SK-N-SH (cell line): Measurements from ENCODE around the gene CHST9.
"Not testable (repeated sequence)": the region's sequence is repeated elsewhere in the genome, so short reads cannot be mapped to it uniquely, and the experiment has no call there.

Source experiments
- CHD2 ChIP-seq: fragments of 150-350 bp; IDR thresholded peaks from 2 replicates; pipeline ENCODE4 v1.6.1; 2018; ENCODE audit warnings: low read length; ENCODE audit not compliant: partially characterized antibody
- CTCF ChIP-seq: fragments of 200-600 bp; sonication (generic); IDR thresholded peaks from 2 replicates; pipeline ENCODE4 v1.6.1; 2017; ENCODE audit warnings: antibody characterized with exemption, mild to moderate bottlenecking, moderate library complexity
- EP300 ChIP-seq, 2 experiments: IDR thresholded peaks; 2 replicates each; pipeline versions ENCODE4 v1.4.0 to v1.6.1; 2012; ENCODE audit warnings: borderline replicate concordance in 1 of 2, low read depth in 1 of 2, low read length in 1 of 2
- EZH2phosphoT487 ChIP-seq: fragments of 200-600 bp; sonication (generic); IDR thresholded peaks from 2 replicates; pipeline ENCODE4 v1.6.1; 2017; ENCODE audit warnings: low read depth, mixed run types, mild to moderate bottlenecking, antibody characterized with exemption, moderate library complexity, borderline replicate concordance
- FOXM1 ChIP-seq: IDR thresholded peaks from 2 replicates; pipeline ENCODE4 v1.4.0; 2012; ENCODE audit warnings: low read depth, mild to moderate bottlenecking
- MAX ChIP-seq: IDR thresholded peaks from 2 replicates; pipeline ENCODE4 v1.4.0; 2012; ENCODE audit warnings: low read depth
- MXI1 ChIP-seq: IDR thresholded peaks from 2 replicates; pipeline ENCODE4 v1.6.1; 2012; ENCODE audit warnings: mild to moderate bottlenecking, low read depth, low read length, improper control_type of control experiment
- POLR2AphosphoS5 ChIP-seq: IDR thresholded peaks from 2 replicates; pipeline ENCODE4 v1.6.1; 2012; ENCODE audit warnings: low read depth, low read length
- REST ChIP-seq: IDR thresholded peaks from 2 replicates; pipeline ENCODE4 v1.6.1; 2012; ENCODE audit warnings: mild to moderate bottlenecking, low read depth, low read length, moderate library complexity
- TCF12 ChIP-seq: IDR thresholded peaks from 2 replicates; pipeline ENCODE4 v1.4.0; 2012
- USF2 ChIP-seq: fragments of 150-350 bp; IDR thresholded peaks from 2 replicates; pipeline ENCODE4 v1.6.1; 2017; ENCODE audit warnings: antibody characterized with exemption, low read length, low read depth, borderline replicate concordance

- peak; percentile 30; the same call in 1 of the 2 replicates for TF ChIP-seq CTCF
- not testable (repeated sequence) for TF ChIP-seq USF2; TCF12; MXI1; POLR2AphosphoS5; MAX; CHD2; EZH2phosphoT487; FOXM1; EP300 (IDR thresholded peaks at IDR 0.05; ENCODE audit: borderline replicate concordance in 1 of 2, low read depth in 1 of 2, low read length in 1 of 2); REST
Measured at GRCh38 chr18:27163197-27163716, 21.9 kb downstream of the CHST9 start.
